Measurements from ENCODE around the gene RNGTT.

Gene RNGTT

DNA sequence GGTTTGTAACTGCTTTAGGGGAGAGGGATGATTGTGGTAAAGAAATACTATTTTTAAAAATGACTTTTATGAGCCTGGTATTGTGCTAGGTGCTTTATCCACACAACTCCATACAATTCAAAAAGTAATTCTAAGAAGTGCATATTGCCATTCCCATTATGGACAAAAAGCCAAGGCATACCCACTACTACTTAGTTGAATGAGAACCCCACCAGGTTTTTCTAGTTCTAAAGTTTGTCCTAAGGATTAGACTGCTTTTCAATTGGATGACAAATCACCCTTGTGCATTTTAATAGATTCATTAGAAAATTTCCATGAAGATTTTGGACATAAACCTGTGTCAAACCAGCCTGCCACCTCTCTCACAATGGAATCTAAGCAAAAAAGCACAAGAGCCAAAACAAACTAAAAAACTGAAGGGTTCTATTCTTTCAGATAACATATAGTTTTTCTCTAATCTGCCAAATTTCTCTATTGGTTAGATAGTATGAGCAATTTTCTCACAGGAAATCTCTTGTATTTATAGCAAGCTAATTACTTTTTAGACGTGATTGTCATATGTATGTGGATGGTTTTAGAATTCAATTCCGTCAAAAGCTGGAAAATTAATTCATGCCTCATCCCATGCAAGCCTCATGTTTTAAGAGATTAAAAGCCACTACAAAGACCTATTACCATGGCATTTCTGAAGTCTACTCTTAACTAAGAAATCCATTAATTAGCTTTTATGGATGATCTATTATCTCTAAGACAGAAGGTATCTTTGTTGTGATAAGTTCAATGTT lies 325.5 kb downstream of the RNGTT start:
- Histone ChIP-seq H3K79me2 (ENCODE audit: insufficient read depth, low read length) (no peaks in the 10 kb centered on the region; the same call in 1 of the 2 replicates), H3K36me3 (ENCODE audit: insufficient read depth, low read length) (no peaks in the 10 kb centered on the region), H3K27me3 (ENCODE audit: insufficient read depth, low read length, poor library complexity, severe bottlenecking) (no peaks in the 10 kb centered on the region), H2AFZ (ENCODE audit: low read length) (no peak overlapping the region), H3K4me3 (ENCODE audit: low read length, poor library complexity, severe bottlenecking) (no peak overlapping the region), H3K9me2 (replicated peaks; ENCODE audit: low read depth, low read length) (no peaks in the 10 kb centered on the region), H3K9me3 (ENCODE audit: insufficient read depth, low read depth, low read length) (no peaks in the 10 kb centered on the region), H3K4me2 (ENCODE audit: low read depth, low read length, poor library complexity, severe bottlenecking) (no peak overlapping the region), H4K20me1 (ENCODE audit: insufficient read depth, low read length, poor library complexity, severe bottlenecking) (no peaks in the 10 kb centered on the region), H3F3A (ENCODE audit: low read depth) (no peaks in the 10 kb centered on the region), H3K4me1 (ENCODE audit: insufficient read depth, low read length, poor library complexity, severe bottlenecking) (peaks cover 6% of the 10 kb centered on the region), H3K9ac (ENCODE audit: low read depth, low read length, poor library complexity, severe bottlenecking) (no peak overlapping the region)
- TF ChIP-seq, protein P1, sequence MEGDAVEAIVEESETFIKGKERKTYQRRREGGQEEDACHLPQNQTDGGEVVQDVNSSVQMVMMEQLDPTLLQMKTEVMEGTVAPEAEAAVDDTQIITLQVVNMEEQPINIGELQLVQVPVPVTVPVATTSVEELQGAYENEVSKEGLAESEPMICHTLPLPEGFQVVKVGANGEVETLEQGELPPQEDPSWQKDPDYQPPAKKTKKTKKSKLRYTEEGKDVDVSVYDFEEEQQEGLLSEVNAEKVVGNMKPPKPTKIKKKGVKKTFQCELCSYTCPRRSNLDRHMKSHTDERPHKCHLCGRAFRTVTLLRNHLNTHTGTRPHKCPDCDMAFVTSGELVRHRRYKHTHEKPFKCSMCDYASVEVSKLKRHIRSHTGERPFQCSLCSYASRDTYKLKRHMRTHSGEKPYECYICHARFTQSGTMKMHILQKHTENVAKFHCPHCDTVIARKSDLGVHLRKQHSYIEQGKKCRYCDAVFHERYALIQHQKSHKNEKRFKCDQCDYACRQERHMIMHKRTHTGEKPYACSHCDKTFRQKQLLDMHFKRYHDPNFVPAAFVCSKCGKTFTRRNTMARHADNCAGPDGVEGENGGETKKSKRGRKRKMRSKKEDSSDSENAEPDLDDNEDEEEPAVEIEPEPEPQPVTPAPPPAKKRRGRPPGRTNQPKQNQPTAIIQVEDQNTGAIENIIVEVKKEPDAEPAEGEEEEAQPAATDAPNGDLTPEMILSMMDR (conservative IDR thresholded peaks at IDR 0.05; ENCODE audit: low read length), result no peak
- no peak for TF ChIP-seq EZH2phosphoT487 (IDR thresholded peaks at IDR 0.05; ENCODE audit: borderline replicate concordance)

DNA sequence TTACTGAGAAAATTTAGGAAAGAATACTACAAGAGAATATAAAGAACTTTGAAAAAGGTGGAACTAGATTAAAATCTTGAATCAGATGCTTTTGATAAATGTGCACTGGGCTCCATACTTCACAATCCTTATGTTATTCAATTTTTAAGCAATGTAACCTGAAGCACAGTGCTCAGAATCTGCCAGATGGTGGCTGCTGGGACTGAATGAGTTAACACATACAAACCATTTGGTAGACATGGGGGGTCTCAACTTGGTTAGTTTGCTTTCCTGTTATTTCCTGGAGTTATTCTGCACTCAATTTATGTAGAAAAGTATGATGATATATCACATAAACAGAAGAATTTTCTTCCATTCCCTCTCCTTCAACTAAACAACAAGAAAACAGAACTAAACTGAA lies 326.5 kb downstream of the RNGTT start:
- no peaks in the 10 kb centered on the region; the same call in 1 of the 2 replicates for H3K79me2 ChIP-seq (ENCODE audit: insufficient read depth, low read length)
- no peaks in the 10 kb centered on the region for H3K9me3 ChIP-seq (ENCODE audit: insufficient read depth, low read depth, low read length)
- H3K9me2 ChIP-seq (replicated peaks; ENCODE audit: low read depth, low read length), result no peaks in the 10 kb centered on the region
- no peaks in the 10 kb centered on the region for H3K36me3 ChIP-seq (ENCODE audit: insufficient read depth, low read length)
- no peak overlapping the region for H3K4me2 ChIP-seq (ENCODE audit: low read depth, low read length, poor library complexity, severe bottlenecking)
- no peak for TF ChIP-seq EZH2phosphoT487 (IDR thresholded peaks at IDR 0.05; ENCODE audit: borderline replicate concordance)
- TF ChIP-seq, protein P1 (conservative IDR thresholded peaks at IDR 0.05; ENCODE audit: low read length), result no peak
- no peak overlapping the region for H2AFZ ChIP-seq (ENCODE audit: low read length)
- no peaks in the 10 kb centered on the region for H3F3A ChIP-seq (ENCODE audit: low read depth)
- H3K4me3 ChIP-seq (ENCODE audit: low read length, poor library complexity, severe bottlenecking), result no peak overlapping the region
- H3K27me3 ChIP-seq (ENCODE audit: insufficient read depth, low read length, poor library complexity, severe bottlenecking), result no peaks in the 10 kb centered on the region
- H3K9ac ChIP-seq (ENCODE audit: low read depth, low read length, poor library complexity, severe bottlenecking), result no peak overlapping the region
- H4K20me1 ChIP-seq (ENCODE audit: insufficient read depth, low read length, poor library complexity, severe bottlenecking), result no peaks in the 10 kb centered on the region
- peaks cover 6% of the 10 kb centered on the region for H3K4me1 ChIP-seq (ENCODE audit: insufficient read depth, low read length, poor library complexity, severe bottlenecking)

DNA sequence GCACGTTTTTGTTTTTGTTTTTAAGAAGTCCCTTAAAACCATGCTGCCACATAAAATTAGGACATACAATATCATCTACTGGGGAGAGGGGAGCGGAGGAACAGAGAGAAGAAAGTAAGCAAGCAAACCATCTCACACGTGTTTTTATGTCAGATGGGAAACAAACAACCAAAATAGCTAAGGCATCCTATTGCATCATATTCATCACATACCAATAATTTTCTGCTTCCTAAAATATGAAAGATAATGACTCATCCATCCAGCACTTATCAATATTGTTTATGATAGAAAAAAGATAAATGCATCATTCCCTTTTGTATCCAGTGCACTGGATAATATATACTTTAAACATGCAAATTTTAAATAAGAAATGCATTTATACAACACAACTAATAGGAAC lies 329.6 kb downstream of the RNGTT start:
- TF ChIP-seq, protein P1 (conservative IDR thresholded peaks at IDR 0.05; ENCODE audit: low read length), result no peak
- no peak for TF ChIP-seq EZH2phosphoT487 (IDR thresholded peaks at IDR 0.05; ENCODE audit: borderline replicate concordance)
- H3K36me3 ChIP-seq (ENCODE audit: insufficient read depth, low read length), result no peaks in the 10 kb centered on the region
- H3K9me2 ChIP-seq (replicated peaks; ENCODE audit: low read depth, low read length), result no peaks in the 10 kb centered on the region
- no peak overlapping the region for H2AFZ ChIP-seq (ENCODE audit: low read length)
- no peaks in the 10 kb centered on the region for H4K20me1 ChIP-seq (ENCODE audit: insufficient read depth, low read length, poor library complexity, severe bottlenecking)
- no peak overlapping the region for H3K4me2 ChIP-seq (ENCODE audit: low read depth, low read length, poor library complexity, severe bottlenecking)
- peaks cover 36% of the 10 kb centered on the region for H3K4me1 ChIP-seq (ENCODE audit: insufficient read depth, low read length, poor library complexity, severe bottlenecking)
- no peaks in the 10 kb centered on the region for H3K27me3 ChIP-seq (ENCODE audit: insufficient read depth, low read length, poor library complexity, severe bottlenecking)
- no peaks in the 10 kb centered on the region; the same call in 1 of the 2 replicates for H3K79me2 ChIP-seq (ENCODE audit: insufficient read depth, low read length)
- no peaks in the 10 kb centered on the region for H3K9me3 ChIP-seq (ENCODE audit: insufficient read depth, low read depth, low read length)
- H3F3A ChIP-seq (ENCODE audit: low read depth), result no peaks in the 10 kb centered on the region
- no peak overlapping the region for H3K9ac ChIP-seq (ENCODE audit: low read depth, low read length, poor library complexity, severe bottlenecking)
- no peak overlapping the region for H3K4me3 ChIP-seq (ENCODE audit: low read length, poor library complexity, severe bottlenecking)

Measured in Loucy (cell line).